IMR-90 (cell line): ENCODE measurements around the gene ERCC1. TPM values are rescaled to one million over a fixed set of nuclear protein-coding genes. Genes with fewer than 3 reads are reported as not detected.

Experiments used
- ATAC-seq: fragments of 200-7000 bp; cut with Tn5 transposase; 2 replicates; pipeline ENCODE4 v1.9.1; 2020; ENCODE audit warnings: low read depth, mild to moderate bottlenecking, moderate library complexity
- Bru-seq: library from RNA; stranded (reverse); fragments of 400-500 nt; gene quantifications from one replicate; lab custom pipeline; 2021; lab: Mats Ljungman, UMichigan
- BruChase-seq, 2 experiments: library from RNA; stranded (reverse); fragments of 400-500 nt; gene quantifications; one replicate each; lab custom pipeline; 2021; lab: Mats Ljungman, UMichigan
- BruUV-seq: library from RNA; stranded (reverse); fragments of 400-500 nt; replicated peaks from 2 replicates; lab custom pipeline; 2021; lab: Mats Ljungman, UMichigan
- CTCF ChIA-PET: fragments of 300-600 bp; formaldehyde crosslinking; extraction: SDS; loops from one replicate; lab custom pipeline; 2021; ENCODE audit warnings: antibody characterized with exemption; lab: Yijun Ruan, JAX
- POLR2A ChIA-PET: fragments of 300-600 bp; sonication (Branson Sonifier 250); formaldehyde crosslinking; loops from one replicate; lab custom pipeline; 2022; ENCODE audit warnings: antibody characterized with exemption; ENCODE audit not compliant: unreplicated experiment; lab: Charles Lee
- DNase-seq: peaks from one replicate; pipeline ENCODE4 v3.0.0; 2013
- H2AFZ ChIP-seq: replicated peaks from 2 replicates; pipeline ENCODE3; 2013; ENCODE audit warnings: low read length, mild to moderate bottlenecking; ENCODE audit not compliant: poor library complexity
- H2AK5ac ChIP-seq: 2 replicates; pipeline ENCODE4 v1.6.1; 2013; ENCODE audit warnings: low read depth, low read length, inconsistent platforms
- H2AK9ac ChIP-seq: replicated peaks from 2 replicates; pipeline ENCODE3; 2013; ENCODE audit warnings: mild to moderate bottlenecking, low read depth, low read length, moderate library complexity; ENCODE audit not compliant: poor library complexity
- H2BK120ac ChIP-seq: 2 replicates; pipeline ENCODE4 v1.6.1; 2013; ENCODE audit warnings: low read depth, low read length, inconsistent platforms
- H2BK15ac ChIP-seq: 3 replicates; pipeline ENCODE4 v1.6.1; 2013; ENCODE audit warnings: low read depth, low read length, inconsistent platforms
- H2BK20ac ChIP-seq: 2 replicates; pipeline ENCODE4 v1.6.1; 2013; ENCODE audit warnings: low read depth, mild to moderate bottlenecking, inconsistent platforms, low read length, moderate library complexity
- H2BK5ac ChIP-seq: 2 replicates; pipeline ENCODE4 v1.6.1; 2013; ENCODE audit warnings: mild to moderate bottlenecking, low read depth, low read length, inconsistent platforms; ENCODE audit not compliant: poor library complexity, severe bottlenecking
- H3K14ac ChIP-seq: replicated peaks from 2 replicates; pipeline ENCODE4 v1.6.1; 2013; ENCODE audit warnings: low read depth, low read length, inconsistent platforms
- H3K18ac ChIP-seq: 2 replicates; pipeline ENCODE4 v1.6.1; 2013; ENCODE audit warnings: low read depth, low read length, control low read depth
- H3K23ac ChIP-seq: 2 replicates; pipeline ENCODE4 v1.6.1; 2013; ENCODE audit warnings: low read depth, low read length, inconsistent platforms
- H3K27ac ChIP-seq: 2 replicates; pipeline ENCODE4 v1.5.1; 2013; ENCODE audit warnings: mild to moderate bottlenecking, control low read depth, low read length; ENCODE audit not compliant: insufficient read depth
- H3K27me3 ChIP-seq: 2 replicates; pipeline ENCODE4 v1.6.1; 2013; ENCODE audit warnings: low read length; ENCODE audit not compliant: control insufficient read depth, insufficient read depth
- H3K36me3 ChIP-seq: 2 replicates; pipeline ENCODE4 v1.6.1; 2013; ENCODE audit warnings: low read length, mixed read lengths; ENCODE audit not compliant: control insufficient read depth, insufficient read depth
- H3K4ac ChIP-seq: 2 replicates; pipeline ENCODE4 v1.6.1; 2013; ENCODE audit warnings: low read depth, low read length, inconsistent platforms
- H3K4me1 ChIP-seq: 2 replicates; pipeline ENCODE4 v1.6.1; 2013; ENCODE audit warnings: low read length, mixed read lengths; ENCODE audit not compliant: control insufficient read depth, insufficient read depth
- H3K4me2 ChIP-seq: 2 replicates; pipeline ENCODE4 v1.6.1; 2013; ENCODE audit warnings: low read depth, mild to moderate bottlenecking, control low read depth, low read length, moderate library complexity
- H3K4me3 ChIP-seq: 2 replicates; pipeline ENCODE4 v1.5.1; 2013; ENCODE audit warnings: low read depth, mild to moderate bottlenecking, control low read depth, low read length, moderate library complexity; ENCODE audit not compliant: insufficient read depth
- H3K56ac ChIP-seq: 2 replicates; pipeline ENCODE4 v1.6.1; 2013; ENCODE audit warnings: low read length, inconsistent platforms; ENCODE audit not compliant: insufficient read depth; ENCODE audit errors: extremely low read depth
- H3K79me1 ChIP-seq, 2 experiments: 2 replicates each; pipeline ENCODE4 v1.6.1; 2013; ENCODE audit warnings: low read length in 2 of 2, inconsistent platforms in 1 of 2, low read depth in 1 of 2
- H3K9ac ChIP-seq: 2 replicates; pipeline ENCODE4 v1.6.1; 2013; ENCODE audit warnings: low read depth, low read length, control low read depth
- H3K9me1 ChIP-seq: 2 replicates; pipeline ENCODE4 v1.6.1; 2013; ENCODE audit warnings: low read length, inconsistent platforms; ENCODE audit not compliant: insufficient read depth
- H3K9me3 ChIP-seq: 2 replicates; pipeline ENCODE4 v1.6.1; 2013; ENCODE audit warnings: low read length; ENCODE audit not compliant: control insufficient read depth, insufficient read depth
- H4K20me1 ChIP-seq: 2 replicates; pipeline ENCODE4 v1.6.1; 2013; ENCODE audit warnings: low read length, inconsistent platforms; ENCODE audit not compliant: insufficient read depth
- H4K5ac ChIP-seq: 2 replicates; pipeline ENCODE4 v1.6.1; 2013; ENCODE audit warnings: mild to moderate bottlenecking, low read depth, low read length, control low read depth
- H4K8ac ChIP-seq, 2 experiments: 2 replicates each; pipeline ENCODE4 v1.6.1; 2013; ENCODE audit warnings: low read depth in 2 of 2, low read length in 2 of 2, control low read depth in 1 of 2, inconsistent platforms in 1 of 2
- H4K91ac ChIP-seq: 2 replicates; pipeline ENCODE4 v1.6.1; 2013; ENCODE audit warnings: low read depth, low read length, inconsistent platforms; ENCODE audit not compliant: insufficient read depth
- BHLHE40 ChIP-seq: fragments of 150-350 bp; IDR thresholded peaks from 2 replicates; pipeline ENCODE4 v1.6.1; 2016; ENCODE audit warnings: mild to moderate bottlenecking, low read depth, low read length
- CEBPB ChIP-seq: IDR thresholded peaks from 2 replicates; pipeline ENCODE4 v1.6.1; 2012; ENCODE audit warnings: low read depth, low read length, improper control_type of control experiment
- CHD1 ChIP-seq: IDR thresholded peaks from 2 replicates; pipeline ENCODE4 v1.6.1; 2012; ENCODE audit warnings: low read depth, low read length, improper control_type of control experiment
- FOS ChIP-seq: fragments of 150-350 bp; IDR thresholded peaks from 2 replicates; pipeline ENCODE4 v1.6.1; 2016; ENCODE audit warnings: low read depth, low read length
- MAFK ChIP-seq: IDR thresholded peaks from 2 replicates; pipeline ENCODE4 v1.6.1; 2012; ENCODE audit warnings: low read depth, low read length, improper control_type of control experiment
- MAZ ChIP-seq: IDR thresholded peaks from 2 replicates; pipeline ENCODE4 v1.6.1; 2012; ENCODE audit warnings: low read depth, mild to moderate bottlenecking, low read length, improper control_type of control experiment, moderate library complexity, borderline replicate concordance
- MXI1 ChIP-seq: IDR thresholded peaks from 2 replicates; pipeline ENCODE4 v1.6.1; 2012; ENCODE audit warnings: low read depth, mild to moderate bottlenecking, low read length, moderate library complexity, borderline replicate concordance
- NFE2L2 ChIP-seq: fragments of 150-350 bp; IDR thresholded peaks from 2 replicates; pipeline ENCODE4 v1.6.1; 2016; ENCODE audit warnings: low read depth, mild to moderate bottlenecking, low read length
- POLR2A ChIP-seq: IDR thresholded peaks from 2 replicates; pipeline ENCODE4 v1.6.1; 2012; ENCODE audit warnings: mild to moderate bottlenecking, low read depth, low read length
- RAD21 ChIP-seq: IDR thresholded peaks from 2 replicates; pipeline ENCODE4 v1.6.1; 2012; ENCODE audit warnings: low read length, improper control_type of control experiment
- RFX5 ChIP-seq: IDR thresholded peaks from 2 replicates; pipeline ENCODE4 v1.8.0; 2012; ENCODE audit warnings: low read depth, mild to moderate bottlenecking, low read length, moderate library complexity
- SMC3 ChIP-seq: fragments of 150-350 bp; IDR thresholded peaks from 2 replicates; pipeline ENCODE4 v1.6.1; 2016; ENCODE audit warnings: low read depth, mild to moderate bottlenecking, antibody characterized with exemption, low read length, moderate library complexity
- USF2 ChIP-seq: fragments of 150-350 bp; IDR thresholded peaks from 2 replicates; pipeline ENCODE4 v1.6.1; 2017; ENCODE audit warnings: mild to moderate bottlenecking, antibody characterized with exemption, low read length, low read depth
- WGBS, 2 experiments: methylation state at CpG; one replicate each; pipeline versions ENCODE4 v1.1.5 to v1.1.7; 2013; ENCODE audit warnings: missing lambda C conversion rate in 2 of 2; ENCODE audit not compliant: insufficient read length in 1 of 2; ENCODE audit errors: extremely low coverage in 2 of 2; 5-methylcytosine and 5-hydroxymethylcytosine counted together
- dilution Hi-C: fragments of 300-500 bp; cut with HindIII; formaldehyde crosslinking; loops from one replicate; pipeline ENCODE4 v1.14.3; 2018; ENCODE audit warnings: low sequenced_read_pairs; ENCODE audit not compliant: unreplicated experiment
- in situ Hi-C: fragments of 300-500 bp; cut with MboI; formaldehyde crosslinking; loops from 3 replicates; pipeline ENCODE4 v1.14.3; 2019; ENCODE audit warnings: low sequenced_read_pairs, inconsistent platforms, mixed read lengths
- intact Hi-C: fragments of 100-400 bp; cut with micrococcal nuclease; formaldehyde crosslinking; loops from 2 replicates; pipeline ENCODE4 v1.10.0; 2022
- long read RNA-seq: library from polyadenylated mRNA; unstranded; transcript quantifications from one replicate; pipeline ENCODE4 v2.0.0, GENCODE V29; 2021; ENCODE audit not compliant: unreplicated experiment
- polyA plus RNA-seq, 3 experiments: library from polyadenylated mRNA; depleted of rRNA; stranded (reverse); fragments of >200 nt; gene quantifications; 2 replicates each; pipeline ENCODE4 v1.2.3, GENCODE V29; 2012; ENCODE audit warnings: low replicate concordance in 1 of 3
- total RNA-seq: library from RNA; depleted of rRNA; stranded (reverse); fragments of >200 nt; gene quantifications from 2 replicates; pipeline ENCODE4 v1.2.3, GENCODE V29; 2012; rRNA removed

Gene ERCC1
- 76.9 and 84.2 TPM in 2 replicates for total RNA-seq
- 132 and 153 TPM in 2 replicates for polyA plus RNA-seq (2012; rRNA removed)
- 113 and 118 TPM in 2 replicates for polyA plus RNA-seq (2012; cell fraction: cytosol; rRNA removed)
- 152 and 183 TPM in 2 replicates for polyA plus RNA-seq (2012; cell fraction: nucleus; rRNA removed; ENCODE audit: low replicate concordance)
- Bru-seq, nascent RNA = percentile 50 among the genes with signal in this experiment
- percentile 58 among the genes with signal in this experiment for BruChase-seq, experiment 1, labeled RNA remaining after a 6-hour chase
- BruChase-seq, experiment 2, labeled RNA remaining after a 2-hour chase = percentile 50 among the genes with signal in this experiment
- long read RNA-seq, transcript ERCC1-208 (10 exons, 1,453 nt) = minor isoform, 11 of 91 reads
- long read RNA-seq, transcript ERCC1-202 (10 exons, 3,828 nt) = major isoform, 13 of 91 reads
- long read RNA-seq, partial matches to known transcripts = 31 of 91 reads
- long read RNA-seq, other reads (novel, unspliced or antisense) = 28 of 91 reads

GRCh38 chr19:45423589-45424190 is at the start of gene ERCC1:
Gene ERCC1 (minus strand): TSS chr19:45423917. CDS start chr19:45423374, 543 bp downstream.
- no TSS peak for BruUV-seq
- H2BK20ac ChIP-seq = peak within 1 kb of the TSS; percentile 92
- peak within 1 kb of the TSS; percentile 98 for H2BK5ac ChIP-seq
- H4K91ac ChIP-seq = peak within 1 kb of the TSS; percentile 98
- peak within 1 kb of the TSS; percentile 99 for H3K23ac ChIP-seq
- H3K27ac ChIP-seq = peak within 1 kb of the TSS; percentile 98
- peaks cover 14 to 52% of the 10 kb centered on the region in 2 experiments for H3K79me1 ChIP-seq
- dilution Hi-C loops = no loop called here
- H3K9ac ChIP-seq = peak within 1 kb of the TSS; percentile 82
- 0% methylated on average over 21 of the region's 37 CpGs; no CpG with 5 or more reads in 1 of the 2 experiments for WGBS, 2 experiments
- H3K27me3 ChIP-seq = no peaks in the 10 kb centered on the region
- H3K36me3 ChIP-seq = peaks cover 23% of the 10 kb centered on the region
- in situ Hi-C loops = no loop called here
- H3K18ac ChIP-seq = peak within 1 kb of the TSS; percentile 90
- peak within 1 kb of the TSS; percentile 93 for H3K4me2 ChIP-seq
- H2BK120ac ChIP-seq = peak within 1 kb of the TSS; percentile 96
- POLR2A ChIA-PET = no interaction called here
- H2BK15ac ChIP-seq = peak within 1 kb of the TSS; percentile 97
- peak within 1 kb of the TSS; percentile 97 for H3K56ac ChIP-seq
- H4K5ac ChIP-seq = peak within 1 kb of the TSS; percentile 96
- H2AK5ac ChIP-seq = peak within 1 kb of the TSS; percentile 99
- ATAC-seq (peak; percentile 83), DNase-seq (peak; percentile 94)
- no peaks in the 10 kb centered on the region for H4K20me1 ChIP-seq
- peaks cover 5% of the 10 kb centered on the region for H3K4me1 ChIP-seq
- H3K9me1 ChIP-seq = no peaks in the 10 kb centered on the region; the same call in 1 of the 2 replicates
- peak within 1 kb of the TSS; percentile 98 for H3K14ac ChIP-seq
- CTCF ChIA-PET = interaction anchor here (1.0 to 1.5 kb wide), 3 partner anchors 16 to 62 kb away, joined by 4 to 7 read pairs (median 5); no protein-coding TSS in a partner anchor
- peak within 1 kb of the TSS; percentile 99 for H3K4ac ChIP-seq
- peak within 1 kb of the TSS; percentile 93 for H2AFZ ChIP-seq
- peak within 1 kb of the TSS; percentile 70 for H3K4me3 ChIP-seq
- H4K8ac ChIP-seq = peak within 1 kb of the TSS; percentile 91 to 99
- no peaks in the 10 kb centered on the region for H3K9me3 ChIP-seq
- TF ChIP-seq BHLHE40 (no peak), SMC3 (no peak), MXI1 (peak; percentile 26; the same call in 1 of the 2 replicates), RFX5 (no peak), CEBPB (no peak), CHD1 (no peak; the same call in 1 of the 2 replicates), POLR2A (peak; percentile 88), USF2 (no peak), FOS (no peak), MAFK (no peak), NFE2L2 (no peak), RAD21 (no peak), MAZ (peak; percentile 86)
- intact Hi-C loops = no loop called here
- H2AK9ac ChIP-seq = peak within 1 kb of the TSS; percentile 95
